ENCODE measurements around the gene TOX3.

TOX3 gene

GRCh38 chr16:52577130-52577706 lies 30.3 kb upstream of the TOX3 start:
- DNase-seq (ENCODE audit: extremely low read depth, insufficient read length) = no peak
- no peak for TF ChIP-seq CTCF (IDR thresholded peaks at IDR 0.05; ENCODE audit: insufficient read depth, low read length, poor library complexity, severe bottlenecking)
- Histone ChIP-seq H3K27me3 (replicated peaks; ENCODE audit: control insufficient read depth, insufficient read depth, low read length) (no peaks in the 10 kb centered on the region), H3K36me3 (ENCODE audit: control insufficient read depth, insufficient read depth, low read length) (no peaks in the 10 kb centered on the region), H3K4me3 (replicated peaks; ENCODE audit: low read depth, low read length) (no peak overlapping the region)

- Histone ChIP-seq H3K36me3 (ENCODE audit: control insufficient read depth, insufficient read depth, low read length) (no peaks in the 10 kb centered on the region), H3K27me3 (replicated peaks; ENCODE audit: control insufficient read depth, insufficient read depth, low read length) (no peaks in the 10 kb centered on the region), H3K4me3 (replicated peaks; ENCODE audit: low read depth, low read length) (no peak overlapping the region)
- DNase-seq (ENCODE audit: extremely low read depth, insufficient read length) = no peak
- no peak for TF ChIP-seq CTCF (IDR thresholded peaks at IDR 0.05; ENCODE audit: insufficient read depth, low read length, poor library complexity, severe bottlenecking)
Measured at GRCh38 chr16:52573365-52574299, 26.7 kb upstream of the TOX3 start.

GRCh38 chr16:52572656-52573055 lies 25.7 kb upstream of the TOX3 start:
- TF ChIP-seq CTCF (IDR thresholded peaks at IDR 0.05; ENCODE audit: insufficient read depth, low read length, poor library complexity, severe bottlenecking) = no peak
- no peaks in the 10 kb centered on the region for H3K27me3 ChIP-seq (replicated peaks; ENCODE audit: control insufficient read depth, insufficient read depth, low read length)
- no peak overlapping the region for H3K4me3 ChIP-seq (replicated peaks; ENCODE audit: low read depth, low read length)
- no peak for DNase-seq (ENCODE audit: extremely low read depth, insufficient read length)
- H3K36me3 ChIP-seq (ENCODE audit: control insufficient read depth, insufficient read depth, low read length) = no peaks in the 10 kb centered on the region

- no peaks in the 10 kb centered on the region for H3K27me3 ChIP-seq (replicated peaks; ENCODE audit: control insufficient read depth, insufficient read depth, low read length)
- DNase-seq (ENCODE audit: extremely low read depth, insufficient read length) = no peak
- no peak overlapping the region for H3K4me3 ChIP-seq (replicated peaks; ENCODE audit: low read depth, low read length)
- no peak for TF ChIP-seq CTCF (IDR thresholded peaks at IDR 0.05; ENCODE audit: insufficient read depth, low read length, poor library complexity, severe bottlenecking)
- H3K36me3 ChIP-seq (ENCODE audit: control insufficient read depth, insufficient read depth, low read length) = no peaks in the 10 kb centered on the region
Measured at GRCh38 chr16:52570495-52571091, 23.6 kb upstream of the TOX3 start.

- no peaks in the 10 kb centered on the region for H3K36me3 ChIP-seq (ENCODE audit: control insufficient read depth, insufficient read depth, low read length)
- TF ChIP-seq CTCF (IDR thresholded peaks at IDR 0.05; ENCODE audit: insufficient read depth, low read length, poor library complexity, severe bottlenecking) = no peak
- DNase-seq (ENCODE audit: extremely low read depth, insufficient read length) = no peak
- no peak overlapping the region for H3K4me3 ChIP-seq (replicated peaks; ENCODE audit: low read depth, low read length)
- H3K27me3 ChIP-seq (replicated peaks; ENCODE audit: control insufficient read depth, insufficient read depth, low read length) = no peaks in the 10 kb centered on the region
Measured at GRCh38 chr16:52569701-52570100, 22.8 kb upstream of the TOX3 start.

All from GM06990 (cell line).